Activated T-helper 2 cell treated with anti-CD3 and anti-CD28 coated beads, Interferon-gamma antibody, Interleukin-2, Interleukin-4, amounts not matched to agents 10 μg/mL and 5 μg/mL and 100 μg/mL, durations not matched to agents 14 hours and 24 hours and 36 hours (primary cell): Measurements from ENCODE around the gene SAP30L. TPM values are rescaled to one million over a fixed set of nuclear protein-coding genes. Genes with fewer than 3 reads are reported as not detected.

Source experiments
- DNase-seq: peaks from one replicate; pipeline ENCODE4 v3.0.0; 2021; ENCODE audit warnings: low spot score
- H3K27ac Mint-ChIP-seq: one replicate; pipeline ENCODE4 v1.8.0; 2021; ENCODE audit warnings: mixed read lengths
- H3K27me3 Mint-ChIP-seq: one replicate; pipeline ENCODE4 v1.8.0; 2021; ENCODE audit warnings: low read depth, mixed read lengths
- H3K36me3 Mint-ChIP-seq: one replicate; pipeline ENCODE4 v1.8.0; 2021; ENCODE audit warnings: low read depth, mixed read lengths
- H3K4me1 Mint-ChIP-seq: one replicate; pipeline ENCODE4 v1.8.0; 2021; ENCODE audit warnings: low read depth, mixed read lengths
- H3K4me3 Mint-ChIP-seq: one replicate; pipeline ENCODE4 v1.8.0; 2021; ENCODE audit warnings: low read depth, mild to moderate bottlenecking, moderate library complexity, mixed read lengths
- H3K9me3 Mint-ChIP-seq: one replicate; pipeline ENCODE4 v1.8.0; 2021; ENCODE audit warnings: mixed read lengths
- intact Hi-C: fragments of 100-400 bp; cut with micrococcal nuclease; formaldehyde crosslinking; loops from one replicate; pipeline ENCODE4 v1.15.1; 2023
- total RNA-seq: library from RNA; stranded (reverse); gene quantifications from 2 replicates; pipeline ENCODE4 v1.2.3, GENCODE V29; 2022

Gene SAP30L
- total RNA-seq, 1 donor from 2014 or later: 35.9 TPM

DNA sequence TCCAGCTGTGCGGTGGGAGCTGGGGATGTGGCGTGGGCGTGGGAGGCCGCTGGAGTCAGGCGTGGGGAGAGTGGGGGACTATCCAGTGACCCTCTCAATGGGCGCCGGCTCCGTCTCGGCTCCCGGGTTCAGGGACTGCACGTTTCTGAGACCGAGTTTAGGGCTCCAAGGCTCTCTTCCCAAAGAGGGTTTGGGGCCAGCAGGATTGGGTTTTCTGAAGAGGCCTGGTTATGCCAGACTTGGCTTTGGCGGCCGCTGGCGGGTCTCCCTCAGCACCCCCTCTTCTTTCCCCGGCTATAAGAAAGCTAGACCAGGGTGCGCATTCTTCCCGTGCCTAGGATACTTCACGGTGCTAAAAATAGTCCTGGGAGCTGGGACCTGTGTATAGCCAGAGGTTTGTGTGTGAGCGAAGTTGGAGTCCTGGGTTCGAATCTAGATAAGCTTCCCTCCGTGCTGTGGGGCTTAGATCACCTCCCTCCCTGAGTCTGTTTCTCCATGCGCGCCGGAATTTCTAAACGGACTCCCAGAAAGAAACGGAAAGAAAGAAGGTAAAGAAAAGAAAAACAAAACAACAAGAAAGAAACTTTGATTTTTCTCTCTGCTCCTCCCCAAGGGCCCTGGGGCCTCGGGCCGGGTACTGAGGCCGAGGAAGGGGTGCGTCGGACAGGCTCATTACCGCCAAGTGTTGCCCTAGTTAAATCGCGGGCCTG is 27.2 kb downstream of the SAP30L start:
- Mint-ChIP-seq H3K27ac (no peak overlapping the region), H3K9me3 (peaks cover 3% of the 10 kb centered on the region), H3K4me1 (peaks cover 16% of the 10 kb centered on the region), H3K27me3 (peaks cover 77% of the 10 kb centered on the region), H3K4me3 (no peak overlapping the region), H3K36me3 (peaks cover 5% of the 10 kb centered on the region)
- intact Hi-C loops: loop anchor here (1.0 kb wide), 1 partner anchor 8 kb away; no protein-coding TSS in a partner anchor
- DNase-seq: no peak

DNA sequence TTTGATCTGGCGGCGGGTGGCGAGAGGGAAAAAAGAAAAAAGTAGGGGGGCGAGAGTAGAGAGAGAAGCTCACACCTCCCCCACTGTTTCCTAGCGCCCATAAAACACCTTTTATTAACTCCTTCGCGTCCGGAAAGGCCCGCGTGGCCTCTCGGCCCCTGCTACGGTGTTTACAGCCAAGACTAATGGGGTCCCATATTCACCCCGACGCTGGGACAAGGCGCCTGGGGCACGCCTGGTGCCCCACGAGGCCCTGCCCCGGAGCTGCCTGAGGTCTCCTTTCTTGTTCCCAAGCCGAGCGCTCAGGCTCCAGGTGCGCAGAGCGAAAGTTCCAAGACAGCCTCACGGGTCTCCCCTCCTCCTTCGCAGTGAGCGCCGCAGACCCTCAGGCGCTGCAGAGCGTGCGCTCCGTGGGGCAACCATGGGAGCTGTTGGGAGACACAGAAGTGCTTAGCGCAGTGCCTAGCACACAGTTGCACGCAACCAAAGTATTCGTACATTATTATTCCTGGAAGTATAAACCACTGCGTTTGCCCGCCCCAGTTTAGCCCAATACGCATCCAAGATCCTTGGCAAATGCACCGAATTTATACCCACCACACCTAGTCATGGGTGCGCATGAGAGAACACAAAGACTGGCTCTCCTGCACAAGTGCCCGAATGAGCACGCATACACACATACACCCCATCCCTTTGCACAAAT is 27.9 kb downstream of the SAP30L start:
- peaks cover 75% of the 10 kb centered on the region for H3K27me3 Mint-ChIP-seq
- peaks cover 16% of the 10 kb centered on the region for H3K4me1 Mint-ChIP-seq
- no peak for DNase-seq
- no peak overlapping the region for H3K4me3 Mint-ChIP-seq
- intact Hi-C loops: loop anchor here (1.0 kb wide), 1 partner anchor 8 kb away; no protein-coding TSS in a partner anchor
- peaks cover 5% of the 10 kb centered on the region for H3K36me3 Mint-ChIP-seq
- peaks cover 3% of the 10 kb centered on the region for H3K9me3 Mint-ChIP-seq
- no peak overlapping the region for H3K27ac Mint-ChIP-seq

DNA sequence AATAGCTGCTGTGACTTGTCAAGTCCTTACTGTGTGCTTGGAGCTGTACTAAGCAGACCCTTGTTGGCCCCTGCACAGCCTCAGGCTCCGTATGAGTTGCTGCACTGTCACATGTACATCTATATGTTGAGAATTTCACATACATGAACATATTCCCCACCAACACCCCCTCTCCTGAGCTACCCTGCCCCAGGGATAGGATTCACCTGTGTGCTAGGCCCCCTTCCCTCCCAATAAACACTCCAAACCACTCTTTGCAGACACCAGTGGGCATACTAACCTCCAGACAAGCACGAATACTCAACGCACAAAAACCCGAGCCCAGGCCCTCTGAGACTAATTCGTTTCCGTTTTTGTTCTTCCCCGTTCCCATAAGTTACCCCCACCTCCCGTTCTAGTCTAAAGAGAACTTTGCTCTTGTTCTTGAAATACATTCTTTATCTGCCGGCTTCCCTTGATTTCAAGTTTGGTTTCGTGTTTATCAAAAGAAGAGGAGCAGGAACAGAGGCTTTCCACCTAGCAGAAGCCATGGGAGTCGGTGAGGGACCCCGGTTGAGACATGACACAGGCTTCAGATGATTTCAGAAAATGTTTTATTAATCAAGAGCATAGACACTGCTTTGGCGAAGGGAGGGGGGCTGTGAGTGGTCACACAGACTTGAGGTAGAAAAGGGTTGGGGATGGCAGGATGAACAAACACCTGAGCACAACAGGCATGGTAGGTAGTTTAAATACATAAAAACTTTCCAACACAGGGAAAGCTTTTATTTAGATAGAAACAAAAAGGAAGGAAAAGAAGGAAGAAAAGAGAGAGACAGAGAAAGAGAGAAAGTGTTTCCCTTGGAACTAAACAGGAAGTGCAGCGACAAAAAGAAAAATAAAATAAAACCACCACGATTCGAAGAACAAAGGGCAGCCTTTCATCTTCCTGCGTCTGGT is 28.9 kb downstream of the SAP30L start:
- Mint-ChIP-seq H3K36me3 (peaks cover 5% of the 10 kb centered on the region), H3K4me1 (peaks cover 16% of the 10 kb centered on the region), H3K4me3 (no peak overlapping the region), H3K9me3 (peaks cover 3% of the 10 kb centered on the region), H3K27ac (no peak overlapping the region), H3K27me3 (peaks cover 82% of the 10 kb centered on the region)
- no peak for DNase-seq
- intact Hi-C loops: loop anchor here (5.0 kb wide), 1 partner anchor 1253 kb away; no protein-coding TSS in a partner anchor

DNA sequence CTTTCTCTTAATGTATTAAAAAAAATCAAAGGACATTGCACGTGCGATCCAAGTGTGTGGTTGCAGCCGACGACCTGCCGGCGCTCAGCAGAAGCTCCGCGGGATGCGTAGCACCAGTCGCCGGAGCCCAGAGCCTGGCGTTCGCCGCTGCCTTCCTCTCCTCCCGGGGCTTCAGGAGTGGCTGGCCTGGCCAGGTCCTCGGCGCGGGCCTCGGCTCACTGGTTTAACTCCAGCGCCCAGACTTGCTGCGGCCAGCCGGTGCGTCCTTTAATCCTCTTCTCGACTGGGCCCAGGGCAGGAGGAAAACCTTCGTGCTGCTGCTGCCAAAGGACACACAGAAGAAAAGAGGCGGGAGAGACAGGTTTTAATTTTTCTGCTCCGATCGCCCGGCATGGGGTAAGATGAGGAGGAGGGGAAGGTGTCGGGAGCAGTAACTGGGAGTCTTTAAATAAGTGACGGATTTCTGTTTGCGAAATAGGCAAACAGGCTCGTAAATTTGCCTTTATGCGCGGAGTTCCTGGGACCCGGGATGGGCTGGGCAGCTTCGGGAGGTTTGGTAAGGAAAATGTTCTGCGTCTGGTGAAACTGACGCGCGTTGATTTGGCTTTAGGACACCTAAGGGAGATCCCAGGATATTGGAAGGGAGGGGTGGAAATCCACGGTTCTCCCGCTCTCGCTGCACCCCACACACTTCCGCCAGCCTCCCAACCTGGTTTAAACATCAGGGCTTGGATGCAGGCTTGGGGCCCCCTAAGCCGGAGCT is 30.0 kb downstream of the SAP30L start:
- Mint-ChIP-seq H3K27me3 (peaks cover 81% of the 10 kb centered on the region), H3K4me3 (no peak overlapping the region), H3K36me3 (peaks cover 9% of the 10 kb centered on the region), H3K4me1 (peaks cover 14% of the 10 kb centered on the region), H3K27ac (no peak overlapping the region), H3K9me3 (peaks cover 3% of the 10 kb centered on the region)
- intact Hi-C loops: loop anchor here (5.0 kb wide), 1 partner anchor 1252 kb away; no protein-coding TSS in a partner anchor
- DNase-seq: no peak

DNA sequence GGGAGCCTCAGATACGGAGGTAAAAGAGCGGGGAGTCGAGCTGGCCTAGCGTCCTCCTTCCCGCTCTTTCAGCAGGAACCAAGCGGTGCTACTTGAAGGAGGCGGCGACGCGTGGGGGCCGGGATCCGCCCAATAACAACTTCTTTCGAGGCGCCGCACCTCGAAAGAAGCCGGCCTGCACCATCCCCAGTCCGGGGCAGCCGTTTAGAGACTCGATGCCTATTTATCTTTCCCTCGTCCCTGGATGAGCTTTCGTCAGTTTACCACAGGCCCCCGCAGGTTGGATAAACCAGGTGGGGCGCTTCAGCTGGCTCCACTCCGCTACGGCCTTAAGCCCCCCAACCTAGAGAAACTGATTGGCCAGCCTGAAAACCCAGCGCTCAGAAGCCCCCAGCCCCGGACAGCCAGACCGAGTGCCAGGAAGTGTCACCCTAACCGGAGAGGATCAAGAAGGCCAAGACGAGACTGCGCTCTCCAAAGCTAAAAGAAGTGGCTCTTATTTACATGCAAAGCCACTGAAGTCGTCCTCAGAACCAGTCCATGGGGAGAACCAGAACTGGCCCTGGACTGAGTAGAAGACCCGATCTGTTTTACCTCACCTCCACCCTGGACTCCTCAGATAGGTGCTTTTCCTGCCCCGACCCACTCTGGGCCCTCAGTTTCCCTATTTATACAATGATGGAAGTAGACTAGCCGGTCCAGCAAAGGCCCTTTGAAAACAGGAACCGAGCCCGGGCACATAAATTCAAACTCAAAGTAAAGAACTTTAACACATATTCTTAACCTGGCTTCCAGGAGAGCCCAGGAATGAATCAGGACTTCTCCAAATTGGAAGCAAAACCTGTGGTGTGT is 30.8 kb downstream of the SAP30L start:
- Mint-ChIP-seq H3K36me3 (peaks cover 9% of the 10 kb centered on the region), H3K4me1 (peaks cover 14% of the 10 kb centered on the region), H3K27ac (peak overlapping the region; percentile 38), H3K9me3 (peaks cover 3% of the 10 kb centered on the region), H3K27me3 (peaks cover 81% of the 10 kb centered on the region), H3K4me3 (no peak overlapping the region)
- intact Hi-C loops: loop anchor here (5.0 kb wide), 1 partner anchor 1251 kb away; no protein-coding TSS in a partner anchor
- no peak for DNase-seq

DNA sequence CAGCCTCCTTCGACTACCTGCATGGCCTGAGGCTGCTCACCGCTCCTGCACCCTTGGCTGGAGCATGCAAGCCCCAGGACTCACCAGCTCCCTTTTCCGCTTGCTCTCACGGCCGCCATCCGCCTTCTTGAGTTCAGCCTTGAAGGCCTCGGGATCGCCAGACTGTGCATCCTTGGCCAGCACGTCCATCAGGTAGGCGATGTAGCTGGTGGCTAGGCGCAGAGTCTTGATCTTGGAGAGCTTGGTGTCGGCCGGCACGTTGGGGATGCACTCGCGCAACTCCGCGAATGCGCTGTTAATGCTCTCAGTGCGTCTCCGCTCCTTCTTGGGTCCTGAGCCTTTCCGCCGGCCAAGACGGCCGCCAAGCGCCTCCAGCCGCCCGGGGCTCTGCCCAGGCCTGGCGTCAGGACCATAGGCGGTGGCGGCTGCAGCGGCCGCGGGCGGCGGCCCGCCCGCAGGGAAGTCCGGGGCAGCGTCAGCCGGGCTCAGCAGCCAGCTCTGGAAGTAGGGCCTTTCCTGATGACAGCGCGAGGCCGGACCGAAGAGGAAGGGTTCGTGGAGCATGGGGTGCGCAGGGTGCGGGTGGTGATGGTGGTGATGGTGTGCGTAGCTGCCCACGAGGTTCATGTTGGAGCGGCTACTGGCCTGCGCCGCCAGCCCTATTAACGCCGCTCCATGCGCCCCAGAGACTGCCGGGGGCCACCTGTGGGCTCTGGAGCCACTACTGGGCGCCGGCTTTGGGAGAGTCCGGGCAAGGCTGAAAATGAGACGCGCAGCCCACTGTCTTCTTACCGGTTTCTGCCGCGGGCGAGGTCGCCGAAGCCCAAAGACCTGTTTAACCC is 31.8 kb downstream of the SAP30L start:
- Mint-ChIP-seq H3K27me3 (peaks cover 82% of the 10 kb centered on the region), H3K9me3 (peaks cover 3% of the 10 kb centered on the region), H3K36me3 (peaks cover 9% of the 10 kb centered on the region), H3K27ac (no peak overlapping the region), H3K4me3 (no peak overlapping the region), H3K4me1 (peaks cover 14% of the 10 kb centered on the region)
- intact Hi-C loops: loop anchor here (5.0 kb wide), 1 partner anchor 1250 kb away; no protein-coding TSS in a partner anchor
- DNase-seq: no peak

DNA sequence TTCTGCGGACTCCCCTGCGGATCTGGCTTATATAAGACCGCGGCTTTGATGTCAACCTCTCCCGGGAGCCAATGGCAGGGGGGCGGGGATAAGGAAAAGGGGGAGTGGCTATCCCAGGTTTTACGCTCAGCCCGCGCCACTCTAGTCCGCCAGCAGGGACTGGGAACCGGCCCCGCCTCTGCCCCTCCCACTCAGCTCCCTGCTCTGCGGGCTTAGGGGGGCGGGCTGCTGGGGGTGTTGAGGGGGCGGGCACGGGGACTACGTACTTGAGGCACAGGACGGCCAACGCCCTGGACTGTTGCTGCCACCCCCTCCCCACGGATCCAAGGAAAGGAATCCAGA is 32.4 kb downstream of the SAP30L start, which contains the start of gene HAND1:
HAND1 (minus strand) TSS at position 4 of the 342 bp plus-strand sequence. CDS start 219 bp downstream, outside the sequence.
- Mint-ChIP-seq H3K27me3 (peaks cover 82% of the 10 kb centered on the region), H3K4me3 (no peak within 1 kb of the TSS), H3K27ac (no peak within 1 kb of the TSS), H3K9me3 (peaks cover 3% of the 10 kb centered on the region), H3K4me1 (peaks cover 12% of the 10 kb centered on the region), H3K36me3 (peaks cover 9% of the 10 kb centered on the region)
- intact Hi-C loops: loop anchor here (5.0 kb wide), 1 partner anchor 1249 kb away; no protein-coding TSS in a partner anchor
- DNase-seq: no peak

DNA sequence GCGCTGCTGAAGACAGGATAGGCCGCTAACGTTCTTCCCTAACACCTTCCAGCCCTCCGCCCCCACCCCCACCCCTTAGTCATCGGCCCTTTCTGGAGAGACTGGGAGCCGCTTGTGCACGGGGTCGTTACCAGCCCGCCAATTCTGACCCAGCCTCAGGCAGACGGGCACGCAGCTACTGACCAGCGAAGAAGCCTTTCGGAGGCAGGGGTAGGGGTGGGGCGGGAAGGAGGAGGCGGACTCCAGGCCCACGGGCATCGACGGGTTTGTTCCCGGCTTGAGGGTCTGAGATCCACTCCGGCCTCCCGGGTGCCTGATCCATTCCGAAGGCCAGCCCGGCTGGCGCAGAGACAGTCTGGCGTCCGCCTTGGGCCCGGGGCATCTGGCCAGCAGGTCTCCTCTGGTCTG is 33.0 kb downstream of the SAP30L start:
- no peak for DNase-seq
- Mint-ChIP-seq H3K36me3 (peaks cover 9% of the 10 kb centered on the region), H3K4me3 (no peak overlapping the region), H3K27ac (no peak overlapping the region), H3K4me1 (peaks cover 12% of the 10 kb centered on the region), H3K27me3 (peaks cover 84% of the 10 kb centered on the region), H3K9me3 (peaks cover 3% of the 10 kb centered on the region)
- intact Hi-C loops: loop anchor here (5.0 kb wide), 1 partner anchor 1249 kb away; no protein-coding TSS in a partner anchor

DNA sequence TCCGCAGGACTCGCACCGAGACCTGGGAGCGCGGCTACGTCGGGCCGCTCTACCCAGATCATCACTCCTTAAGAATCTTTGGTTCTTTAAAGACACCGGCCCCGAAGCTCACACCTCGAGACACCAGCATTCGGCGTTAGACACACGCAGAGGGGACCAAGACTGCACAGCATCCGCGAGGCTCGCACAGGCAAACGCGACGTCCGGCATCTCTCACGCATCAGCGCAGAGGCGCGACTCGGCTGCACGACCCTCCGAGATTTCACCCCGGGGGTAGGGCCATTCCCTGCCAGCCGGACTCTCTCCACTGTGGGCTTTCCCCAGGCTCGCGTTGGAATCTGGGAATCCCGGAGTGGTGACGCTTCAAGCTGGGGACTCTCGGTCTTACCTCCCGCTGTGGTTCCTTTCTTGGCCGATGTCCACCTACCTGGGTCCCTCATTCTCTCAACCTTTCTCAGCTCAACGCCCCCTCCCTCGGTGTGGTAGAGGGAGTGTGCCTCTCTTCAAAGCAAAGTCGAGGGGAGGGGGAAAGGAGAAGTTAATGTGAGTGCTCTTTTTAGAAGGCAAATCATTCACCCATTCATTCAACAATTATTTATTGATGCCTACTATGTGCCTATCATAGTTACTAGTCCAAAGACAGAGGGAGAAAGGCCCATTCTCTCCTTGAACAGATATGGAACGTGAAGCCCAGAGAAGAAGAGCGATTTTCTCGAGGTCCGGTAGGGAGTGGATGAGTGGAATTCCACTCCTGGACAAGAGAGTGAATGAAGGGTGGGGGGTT is 33.6 kb downstream of the SAP30L start:
- Mint-ChIP-seq H3K4me3 (no peak overlapping the region), H3K27ac (peak overlapping the region; percentile 48)
- intact Hi-C loops: loop anchor here (5.0 kb wide), 1 partner anchor 1248 kb away; no protein-coding TSS in a partner anchor

More for the DNA sequence above, 33.6 kb downstream of the SAP30L start:
- H3K27me3 Mint-ChIP-seq: peaks cover 84% of the 10 kb centered on the region
- H3K36me3 Mint-ChIP-seq: peaks cover 9% of the 10 kb centered on the region
- DNase-seq: no peak
- H3K9me3 Mint-ChIP-seq: peaks cover 3% of the 10 kb centered on the region
- peaks cover 12% of the 10 kb centered on the region for H3K4me1 Mint-ChIP-seq
